ENCODE data around the gene MAD1L1. TPM values are rescaled to one million over a fixed set of nuclear protein-coding genes. Genes with fewer than 3 reads are reported as not detected.

Gene MAD1L1
- total RNA-seq, 1 experiment from 2014 or later, result 38.5 TPM

GRCh38 chr7:1809601-1810258 lies 423.0 kb downstream of the MAD1L1 start:
- H3K4me3 ChIP-seq (replicated peaks in 1 of 2; ENCODE audit: low read depth in 1 of 2, low read length in 2 of 2), result no peak overlapping the region
- ATAC-seq (no peak), DNase-seq (ENCODE audit: low read depth, low spot score) (no peak)
- ChIA-PET RAD21 (ENCODE audit: low non-redundant PET in 1 of 2, low total read pairs in 2 of 2, uncharacterized antibody in 2 of 2, unreplicated experiment in 2 of 2) (no interaction called here), POLR2A (no interaction called here), CTCF (no interaction called here)
- H3K4me1 ChIP-seq (ENCODE audit: control insufficient read depth in 1 of 2, insufficient read depth in 2 of 2, low read length in 2 of 2), result no peaks in the 10 kb centered on the region
- intact Hi-C loops (cut with micrococcal nuclease), result no loop called here
- H3K27ac ChIP-seq (ENCODE audit: low read depth, low read length), result no peak overlapping the region
- H3K9ac ChIP-seq (ENCODE audit: low read length), result no peak overlapping the region
- H3K27me3 ChIP-seq (ENCODE audit: insufficient read depth, low read length), result no peaks in the 10 kb centered on the region
- H3K4me2 ChIP-seq (ENCODE audit: low read length), result no peak overlapping the region
- BruUV-seq (replicated peaks), result no TSS peak
- no peaks in the 10 kb centered on the region for H3K36me3 ChIP-seq (ENCODE audit: control insufficient read depth in 1 of 2, insufficient read depth in 2 of 2, low read length in 2 of 2)
- H2AFZ ChIP-seq (ENCODE audit: low read depth, low read length, poor library complexity, severe bottlenecking), result no peak overlapping the region
- no peak for TF ChIP-seq EZH2 (IDR thresholded peaks at IDR 0.05)
- TF ChIP-seq RAD21 (IDR thresholded peaks at IDR 0.05; ENCODE audit: low read depth), result no peak
- no peak for TF ChIP-seq TCF7L2 (IDR thresholded peaks at IDR 0.05; ENCODE audit: borderline replicate concordance, extremely low read depth, insufficient read depth, insufficient read length)
- no peak for TF ChIP-seq SP1 (IDR thresholded peaks at IDR 0.05; ENCODE audit: low read depth)
- no peak for TF ChIP-seq SRF (IDR thresholded peaks at IDR 0.05; ENCODE audit: low read depth)
- no peak for TF ChIP-seq EZH2phosphoT487 (IDR thresholded peaks at IDR 0.05; ENCODE audit: borderline replicate concordance)
- no peak for TF ChIP-seq POLR2AphosphoS5 (IDR thresholded peaks at IDR 0.05; ENCODE audit: low read depth, low read length)
- no peak for TF ChIP-seq ZFX (IDR thresholded peaks at IDR 0.05)
- TF ChIP-seq CEBPB (IDR thresholded peaks at IDR 0.05; ENCODE audit: low read depth), result no peak
- TF ChIP-seq REST (IDR thresholded peaks at IDR 0.05; ENCODE audit: low read depth), result no peak
- no peak for TF ChIP-seq MAX (IDR thresholded peaks at IDR 0.05)
- TF ChIP-seq CTCF (IDR thresholded peaks at IDR 0.05 in 2 of 3, conservative IDR thresholded peaks at IDR 0.05 in 1 of 3; ENCODE audit: borderline replicate concordance in 1 of 3, insufficient read depth in 1 of 3, low read depth in 2 of 3, low read length in 2 of 3), result no peak
- no peak for TF ChIP-seq ZNF274 (IDR thresholded peaks at IDR 0.05; ENCODE audit: low read depth, low read length)
- H3K79me2 ChIP-seq (ENCODE audit: insufficient read depth, low read length), result no peaks in the 10 kb centered on the region
- no peaks in the 10 kb centered on the region for H3K9me3 ChIP-seq (ENCODE audit: control insufficient read depth in 1 of 2, insufficient read depth in 1 of 2, low read depth in 1 of 2, low read length in 2 of 2)
- no peaks in the 10 kb centered on the region for H3K9me2 ChIP-seq (ENCODE audit: insufficient read depth)
- no peaks in the 10 kb centered on the region for H4K20me1 ChIP-seq (ENCODE audit: insufficient read depth)
